Activated naive CD8-positive, alpha-beta T cell treated with anti-CD3 and anti-CD28 coated beads for 36 hours (primary cell): ENCODE measurements around the gene SMC3. TPM values are rescaled to one million over a fixed set of nuclear protein-coding genes. Genes with fewer than 3 reads are reported as not detected.
A peak's percentile ranks its signal among the peaks of the same experiment; 100 is the strongest.

Source experiments
- DNase-seq: peaks from one replicate; pipeline ENCODE4 v3.0.0; 2021
- H3K27ac Mint-ChIP-seq: one replicate; pipeline ENCODE4 v1.8.0; 2022; ENCODE audit warnings: mild to moderate bottlenecking, moderate library complexity, mixed read lengths
- H3K27me3 Mint-ChIP-seq: one replicate; pipeline ENCODE4 v1.8.0; 2022; ENCODE audit warnings: mild to moderate bottlenecking, mixed read lengths
- H3K36me3 Mint-ChIP-seq: one replicate; pipeline ENCODE4 v1.8.0; 2021; ENCODE audit warnings: mild to moderate bottlenecking, mixed read lengths
- H3K4me1 Mint-ChIP-seq: one replicate; pipeline ENCODE4 v1.8.0; 2021; ENCODE audit warnings: mixed read lengths
- H3K4me3 Mint-ChIP-seq: one replicate; pipeline ENCODE4 v1.8.0; 2022; ENCODE audit warnings: mild to moderate bottlenecking, moderate library complexity, mixed read lengths
- H3K9me3 Mint-ChIP-seq: one replicate; pipeline ENCODE4 v1.8.0; 2022; ENCODE audit warnings: mixed read lengths
- total RNA-seq, 2 experiments: library from RNA; stranded (reverse); gene quantifications; one replicate each; pipeline ENCODE4 v1.2.3, GENCODE V29; 2021

Gene SMC3
- total RNA-seq, 2 experiments from 2014 or later, result 75.6 to 76.5 TPM

- Mint-ChIP-seq H3K9me3 (no peaks in the 10 kb centered on the region), H3K27ac (no peak overlapping the region), H3K4me1 (peaks cover 35% of the 10 kb centered on the region), H3K4me3 (no peak overlapping the region), H3K36me3 (no peaks in the 10 kb centered on the region), H3K27me3 (peaks cover 73% of the 10 kb centered on the region)
- DNase-seq, result no peak
These were observed 82.1 kb downstream of the SMC3 start for GRCh38 chr10:110649347-110650264.

- H3K9me3 Mint-ChIP-seq, result no peaks in the 10 kb centered on the region
- no peak for DNase-seq
- H3K27me3 Mint-ChIP-seq, result peaks cover 70% of the 10 kb centered on the region
- no peak overlapping the region for H3K4me3 Mint-ChIP-seq
- peaks cover 32% of the 10 kb centered on the region for H3K4me1 Mint-ChIP-seq
- no peaks in the 10 kb centered on the region for H3K36me3 Mint-ChIP-seq
- no peak overlapping the region for H3K27ac Mint-ChIP-seq
These were observed 82.8 kb downstream of the SMC3 start for GRCh38 chr10:110650265-110650668.

DNA sequence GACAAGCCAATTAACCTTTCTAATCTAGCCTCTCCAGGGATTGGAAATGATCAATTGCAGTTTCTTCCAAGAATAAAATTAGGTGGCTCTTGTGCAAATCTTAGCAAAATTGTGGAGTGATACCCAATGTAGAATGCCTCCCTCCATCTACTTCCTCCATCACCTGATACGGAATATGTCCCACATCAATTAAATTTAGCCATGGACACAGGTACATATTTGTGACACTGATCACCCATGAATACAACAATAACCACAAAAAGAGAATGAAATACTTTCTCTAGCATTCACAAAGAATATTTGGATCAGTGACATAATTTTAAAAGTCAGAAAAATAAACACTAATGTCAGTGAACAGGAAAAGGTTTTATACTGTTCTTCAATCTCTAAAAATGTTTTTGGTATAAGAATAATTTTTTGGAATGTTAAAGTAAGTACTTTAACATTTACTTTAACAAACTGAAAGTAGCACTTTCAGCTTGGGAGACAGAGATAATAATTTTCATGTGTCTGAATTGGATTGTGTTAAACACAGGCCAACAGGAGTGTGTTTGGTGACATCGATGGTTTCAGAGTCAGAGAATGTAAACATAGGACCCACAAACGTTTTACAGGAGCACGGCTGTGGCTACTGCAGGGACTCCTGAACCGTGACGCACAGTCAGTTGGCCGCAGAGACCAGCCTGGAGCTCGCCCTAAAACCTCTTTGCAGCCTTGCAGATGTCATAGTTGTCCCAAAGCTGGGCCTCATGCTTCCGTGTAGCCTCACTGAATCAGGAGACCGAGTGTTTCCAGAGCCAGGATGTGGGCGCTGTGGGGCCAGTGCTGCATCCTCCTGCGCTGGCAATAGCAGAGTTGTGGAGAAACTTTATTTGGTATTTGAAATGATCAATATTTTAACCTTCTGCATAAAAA lies 83.8 kb downstream of the SMC3 start:
- H3K27ac Mint-ChIP-seq, result no peak overlapping the region
- H3K27me3 Mint-ChIP-seq, result peaks cover 72% of the 10 kb centered on the region
- DNase-seq, result peak; percentile 40
- H3K4me3 Mint-ChIP-seq, result no peak overlapping the region
- H3K9me3 Mint-ChIP-seq, result no peaks in the 10 kb centered on the region
- peaks cover 32% of the 10 kb centered on the region for H3K4me1 Mint-ChIP-seq
- no peaks in the 10 kb centered on the region for H3K36me3 Mint-ChIP-seq

GRCh38 chr10:110652475-110653118 lies 85.1 kb downstream of the SMC3 start:
- H3K9me3 Mint-ChIP-seq, result no peaks in the 10 kb centered on the region
- H3K27ac Mint-ChIP-seq, result no peak overlapping the region
- peaks cover 32% of the 10 kb centered on the region for H3K4me1 Mint-ChIP-seq
- H3K27me3 Mint-ChIP-seq, result peaks cover 66% of the 10 kb centered on the region
- H3K4me3 Mint-ChIP-seq, result no peak overlapping the region
- no peak for DNase-seq
- no peaks in the 10 kb centered on the region for H3K36me3 Mint-ChIP-seq

Other genes starting within 250 kb of the SMC3 start
- gene DUSP5, start 69.8 kb upstream of the SMC3 start, total RNA-seq, result 10 to 100 TPM; 30.1 to 31.4 TPM
- under 1 TPM; 0.42 to 0.45 TPM for gene RBM20, start 76.6 kb downstream of the SMC3 start, total RNA-seq